Subcutaneous adipose tissue (tissue), 4 donors: Measurements from ENCODE around the gene SLC7A8. TPM values are rescaled to one million over a fixed set of nuclear protein-coding genes. Genes with fewer than 3 reads are reported as not detected.

Experiments used
- CTCF ChIP-seq: fragments of 450-650 bp; IDR thresholded peaks from one replicate; pipeline ENCODE4 v1.5.1; 2016; ENCODE audit warnings: low read depth, mild to moderate bottlenecking, control low read depth, antibody characterized with exemption, moderate library complexity
- total RNA-seq, 4 donors: library from RNA; depleted of rRNA; stranded (reverse); fragments of >200 nt; gene quantifications; one replicate each; pipeline ENCODE4 v1.1.0, GENCODE V29; 2016

SLC7A8 gene
- total RNA-seq, 4 donors from 2014 or later = 45.7 to 83.8 (median 61.4) TPM

GRCh38 chr14:23162005-23162404 is 21.5 kb downstream of the SLC7A8 start:
- no peak for TF ChIP-seq CTCF

GRCh38 chr14:23160924-23161522 is 22.4 kb downstream of the SLC7A8 start:
- TF ChIP-seq CTCF = no peak

GRCh38 chr14:23159532-23159931 is 23.9 kb downstream of the SLC7A8 start:
- TF ChIP-seq CTCF = no peak

GRCh38 chr14:23158779-23159178 is 24.7 kb downstream of the SLC7A8 start:
- TF ChIP-seq CTCF = no peak

- no peak for TF ChIP-seq CTCF
Measured at GRCh38 chr14:23154964-23155587, 28.4 kb downstream of the SLC7A8 start.

GRCh38 chr14:23153851-23154796 is 29.3 kb downstream of the SLC7A8 start:
- TF ChIP-seq CTCF = no peak

GRCh38 chr14:23151342-23151741 is 32.1 kb downstream of the SLC7A8 start:
- no peak for TF ChIP-seq CTCF
